ENCODE results near the gene RPL22L1. TPM values are rescaled to one million over a fixed set of nuclear protein-coding genes. Genes with fewer than 3 reads are reported as not detected.
"Not testable (repeated sequence)": the region's sequence is repeated elsewhere in the genome, so short reads cannot be mapped to it uniquely, and the experiment has no call there.

Gene RPL22L1
- total RNA-seq, 1 donor from 2014 or later: 71.3 TPM

DNA sequence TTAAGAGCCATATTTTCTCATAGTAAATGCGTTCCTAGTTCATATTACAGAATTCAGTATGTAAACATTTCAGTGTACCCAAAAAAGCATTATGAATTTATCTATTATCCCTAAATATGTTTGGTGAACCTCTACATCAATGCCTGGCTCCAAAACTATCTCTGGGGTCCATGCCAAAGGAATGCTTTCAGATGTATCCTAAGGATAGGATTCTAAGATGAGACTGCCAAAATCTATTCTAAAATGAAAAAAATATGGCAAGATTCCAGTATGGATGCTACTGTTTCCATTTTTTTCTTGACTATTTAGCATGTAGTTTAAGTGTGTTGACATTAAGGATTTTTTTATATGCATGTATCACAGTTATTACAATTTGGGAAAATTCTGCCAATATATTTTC is 19.6 kb upstream of the RPL22L1 start:
- H3K36me3 ChIP-seq (ENCODE audit: control insufficient read depth, insufficient read depth, low read length): no peaks in the 10 kb centered on the region
- TF ChIP-seq, protein P1, sequence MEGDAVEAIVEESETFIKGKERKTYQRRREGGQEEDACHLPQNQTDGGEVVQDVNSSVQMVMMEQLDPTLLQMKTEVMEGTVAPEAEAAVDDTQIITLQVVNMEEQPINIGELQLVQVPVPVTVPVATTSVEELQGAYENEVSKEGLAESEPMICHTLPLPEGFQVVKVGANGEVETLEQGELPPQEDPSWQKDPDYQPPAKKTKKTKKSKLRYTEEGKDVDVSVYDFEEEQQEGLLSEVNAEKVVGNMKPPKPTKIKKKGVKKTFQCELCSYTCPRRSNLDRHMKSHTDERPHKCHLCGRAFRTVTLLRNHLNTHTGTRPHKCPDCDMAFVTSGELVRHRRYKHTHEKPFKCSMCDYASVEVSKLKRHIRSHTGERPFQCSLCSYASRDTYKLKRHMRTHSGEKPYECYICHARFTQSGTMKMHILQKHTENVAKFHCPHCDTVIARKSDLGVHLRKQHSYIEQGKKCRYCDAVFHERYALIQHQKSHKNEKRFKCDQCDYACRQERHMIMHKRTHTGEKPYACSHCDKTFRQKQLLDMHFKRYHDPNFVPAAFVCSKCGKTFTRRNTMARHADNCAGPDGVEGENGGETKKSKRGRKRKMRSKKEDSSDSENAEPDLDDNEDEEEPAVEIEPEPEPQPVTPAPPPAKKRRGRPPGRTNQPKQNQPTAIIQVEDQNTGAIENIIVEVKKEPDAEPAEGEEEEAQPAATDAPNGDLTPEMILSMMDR (IDR thresholded peaks at IDR 0.05; ENCODE audit: insufficient read depth, low read length, severe bottlenecking): no peak
- FAIRE-seq (no peak), DNase-seq (ENCODE audit: low read depth) (no peak)
- H3K4me3 ChIP-seq (ENCODE audit: low read depth, low read length): no peak overlapping the region
- H3K27me3 ChIP-seq (ENCODE audit: control insufficient read depth, insufficient read depth, low read length): no peaks in the 10 kb centered on the region

DNA sequence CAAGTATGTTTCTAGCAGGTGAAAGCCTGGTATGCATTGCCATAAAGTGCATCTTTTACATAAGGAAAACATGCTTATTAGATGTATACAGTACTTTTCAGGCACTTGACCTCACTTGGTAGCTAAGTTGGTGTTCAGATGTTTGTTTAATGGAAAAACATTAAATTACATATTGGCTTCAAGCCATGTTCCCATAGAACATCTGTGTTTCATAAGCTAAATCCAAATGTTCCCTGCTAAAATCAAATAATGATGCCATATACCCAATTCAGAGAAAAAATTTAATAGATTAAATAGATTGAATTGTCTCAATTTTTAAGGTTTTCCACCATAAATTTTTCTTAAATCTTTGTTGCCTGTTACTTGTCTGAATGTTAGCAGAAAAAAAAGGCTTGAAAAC is 19.1 kb upstream of the RPL22L1 start:
- H3K27me3 ChIP-seq (ENCODE audit: control insufficient read depth, insufficient read depth, low read length): no peaks in the 10 kb centered on the region
- DNase-seq (ENCODE audit: low read depth) (no peak), FAIRE-seq (no peak)
- no peaks in the 10 kb centered on the region for H3K36me3 ChIP-seq (ENCODE audit: control insufficient read depth, insufficient read depth, low read length)
- TF ChIP-seq, protein P1 (IDR thresholded peaks at IDR 0.05; ENCODE audit: insufficient read depth, low read length, severe bottlenecking): no peak
- H3K4me3 ChIP-seq (ENCODE audit: low read depth, low read length): no peak overlapping the region

DNA sequence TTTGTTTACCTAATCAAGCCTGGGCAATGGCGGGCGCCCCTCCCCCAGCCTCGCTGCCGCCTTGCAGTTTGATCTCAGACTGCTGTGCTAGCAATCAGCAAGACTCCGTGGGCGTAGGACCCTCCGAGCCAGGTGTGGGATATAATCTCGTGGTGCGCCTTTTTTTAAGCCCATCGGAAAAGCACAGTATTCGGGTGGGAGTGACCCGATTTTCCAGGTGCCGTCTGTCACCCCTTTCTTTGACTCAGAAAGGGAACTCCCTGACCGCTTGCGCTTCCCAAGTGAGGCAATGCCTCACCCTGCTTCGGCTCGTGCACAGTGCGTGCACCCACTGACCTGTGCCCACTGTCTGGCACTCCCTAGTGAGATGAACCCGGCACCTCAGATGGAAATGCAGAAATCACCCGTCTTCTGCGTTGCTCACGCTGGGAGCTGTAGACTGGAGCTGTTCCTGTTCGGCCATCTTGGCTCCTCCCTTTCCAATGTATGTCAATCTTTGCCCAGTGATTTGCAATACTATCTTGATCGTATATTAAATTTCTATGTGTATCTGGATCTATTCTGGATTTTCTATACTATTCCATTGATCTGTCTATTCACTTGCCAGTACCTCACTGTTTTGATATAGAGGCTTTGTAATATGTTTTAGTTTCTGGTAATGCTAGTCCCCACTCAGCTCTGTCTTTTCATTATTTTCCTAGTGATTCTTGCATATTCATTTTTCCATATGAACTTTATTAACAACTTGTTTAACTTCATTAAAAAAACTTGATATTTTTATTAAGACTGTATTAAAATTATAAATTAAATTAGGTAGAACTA is 14.3 kb upstream of the RPL22L1 start:
- H3K27me3 ChIP-seq (ENCODE audit: control insufficient read depth, insufficient read depth, low read length); FAIRE-seq; H3K36me3 ChIP-seq (ENCODE audit: control insufficient read depth, insufficient read depth, low read length); H3K4me3 ChIP-seq (ENCODE audit: low read depth, low read length); DNase-seq (ENCODE audit: low read depth): not testable (repeated sequence)

DNA sequence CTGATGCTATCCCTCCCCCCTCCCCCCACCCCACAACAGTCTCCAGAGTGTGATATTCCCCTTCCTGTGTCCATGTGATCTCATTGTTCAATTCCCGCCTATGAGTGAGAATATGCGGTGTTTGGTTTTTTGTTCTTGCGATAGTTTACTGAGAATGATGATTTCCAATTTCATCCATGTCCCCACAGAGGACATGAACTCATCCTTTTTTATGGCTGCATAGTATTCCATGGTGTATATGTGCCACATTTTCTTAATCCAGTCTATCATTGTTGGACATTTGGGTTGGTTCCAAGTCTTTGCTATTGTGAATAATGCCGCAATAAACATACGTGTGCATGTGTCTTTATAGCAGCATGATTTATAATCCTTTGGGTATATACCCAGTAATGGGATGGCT is 8.7 kb upstream of the RPL22L1 start:
- not testable (repeated sequence) for H3K4me3 ChIP-seq (ENCODE audit: low read depth, low read length); DNase-seq (ENCODE audit: low read depth); H3K36me3 ChIP-seq (ENCODE audit: control insufficient read depth, insufficient read depth, low read length); H3K27me3 ChIP-seq (ENCODE audit: control insufficient read depth, insufficient read depth, low read length); FAIRE-seq

DNA sequence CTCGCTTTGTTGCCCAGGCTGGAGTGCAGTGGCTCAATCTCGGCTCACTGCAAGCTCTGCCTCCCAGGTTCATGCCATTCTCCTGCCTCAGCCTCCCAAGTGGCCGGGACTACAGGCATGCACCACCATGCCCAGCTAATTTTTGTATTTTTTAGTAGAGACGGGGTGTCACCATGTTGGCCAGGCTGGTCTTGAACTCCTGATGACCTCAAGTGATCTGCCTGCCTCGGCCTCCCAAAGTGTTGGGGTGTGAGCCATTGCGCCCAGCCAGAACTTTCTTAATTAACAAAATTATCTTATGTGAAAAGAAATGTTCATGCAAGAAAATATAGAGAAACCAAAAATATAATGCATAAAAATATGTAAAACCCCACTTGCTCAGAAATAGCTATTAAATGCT is 7.3 kb upstream of the RPL22L1 start:
- not testable (repeated sequence) for H3K36me3 ChIP-seq (ENCODE audit: control insufficient read depth, insufficient read depth, low read length); FAIRE-seq; H3K4me3 ChIP-seq (ENCODE audit: low read depth, low read length)

DNA sequence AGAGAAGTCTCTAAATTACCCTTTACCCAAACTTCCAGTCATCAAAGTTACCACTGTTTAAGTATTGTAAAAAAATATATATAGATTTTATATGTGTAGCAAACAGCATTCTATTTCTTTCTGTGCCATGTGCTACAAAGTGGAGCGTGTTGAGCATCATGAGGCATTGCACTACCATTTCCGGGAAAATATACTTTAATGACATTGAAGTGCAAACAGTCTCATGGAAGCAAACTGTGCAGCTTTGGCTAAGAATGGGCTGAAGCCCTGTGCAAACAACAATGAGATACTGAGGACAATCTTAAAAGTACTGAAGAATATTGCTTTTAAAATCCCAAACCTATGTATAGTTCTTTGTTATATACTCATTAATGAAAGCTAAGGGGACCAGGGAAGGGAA is 6.5 kb upstream of the RPL22L1 start:
- TF ChIP-seq, protein P1 (IDR thresholded peaks at IDR 0.05; ENCODE audit: insufficient read depth, low read length, severe bottlenecking): no peak
- no peak for DNase-seq (ENCODE audit: low read depth)
- no peak overlapping the region for H3K4me3 ChIP-seq (ENCODE audit: low read depth, low read length)
- no peaks in the 10 kb centered on the region for H3K36me3 ChIP-seq (ENCODE audit: control insufficient read depth, insufficient read depth, low read length)
- no peak for FAIRE-seq
- H3K27me3 ChIP-seq (ENCODE audit: control insufficient read depth, insufficient read depth, low read length): no peaks in the 10 kb centered on the region

More for the DNA sequence above, 7.3 kb upstream of the RPL22L1 start:
- DNase-seq (ENCODE audit: low read depth); H3K27me3 ChIP-seq (ENCODE audit: control insufficient read depth, insufficient read depth, low read length): not testable (repeated sequence)

DNA sequence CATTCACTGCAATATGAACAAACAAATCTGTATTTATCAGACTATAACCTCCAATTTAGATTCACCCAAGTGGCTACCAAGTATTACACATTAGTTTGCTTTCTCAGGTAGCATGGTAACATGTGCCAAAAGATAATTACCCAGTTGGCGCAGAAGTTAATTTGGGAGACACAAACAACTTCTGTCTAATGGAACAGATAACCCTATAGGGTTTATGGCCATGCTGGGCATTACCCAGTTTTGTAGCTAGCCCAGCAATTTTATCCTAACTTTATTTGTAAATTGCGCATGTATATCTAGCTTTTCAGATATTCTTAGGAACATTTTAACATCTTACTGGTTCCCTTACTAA is 780 bp downstream of the RPL22L1 start:
- DNase-seq (ENCODE audit: low read depth): peak; percentile 14
- Histone ChIP-seq H3K27me3 (ENCODE audit: control insufficient read depth, insufficient read depth, low read length) (no peaks in the 10 kb centered on the region), H3K36me3 (ENCODE audit: control insufficient read depth, insufficient read depth, low read length) (peaks cover 2% of the 10 kb centered on the region), H3K4me3 (ENCODE audit: low read depth, low read length) (peak overlapping the region; percentile 66)
- TF ChIP-seq, protein P1 (IDR thresholded peaks at IDR 0.05; ENCODE audit: insufficient read depth, low read length, severe bottlenecking): no peak
- no peak for FAIRE-seq
